Osteocyte (in vitro differentiated cells): ENCODE measurements around the gene PARD6A. TPM values are rescaled to one million over a fixed set of nuclear protein-coding genes. Genes with fewer than 3 reads are reported as not detected.

ENCODE experiments used
- DNase-seq: peaks from one replicate; pipeline ENCODE4 v3.0.0; 2021; ENCODE audit warnings: mixed read lengths; ENCODE audit not compliant: unreplicated experiment; ENCODE audit errors: extremely low spot score
- H3K27ac Mint-ChIP-seq: one replicate; pipeline ENCODE4 v1.8.0; 2021; ENCODE audit warnings: mild to moderate bottlenecking, mixed read lengths; ENCODE audit not compliant: unreplicated experiment
- H3K27me3 Mint-ChIP-seq: one replicate; pipeline ENCODE4 v1.8.0; 2021; ENCODE audit warnings: mixed read lengths; ENCODE audit not compliant: unreplicated experiment
- H3K36me3 Mint-ChIP-seq: one replicate; pipeline ENCODE4 v1.8.0; 2021; ENCODE audit warnings: mixed read lengths; ENCODE audit not compliant: unreplicated experiment
- H3K4me1 Mint-ChIP-seq: one replicate; pipeline ENCODE4 v1.8.0; 2021; ENCODE audit warnings: mixed read lengths; ENCODE audit not compliant: unreplicated experiment
- H3K4me3 Mint-ChIP-seq: one replicate; pipeline ENCODE4 v1.8.0; 2021; ENCODE audit warnings: mild to moderate bottlenecking, moderate library complexity, mixed read lengths; ENCODE audit not compliant: unreplicated experiment
- H3K9me3 Mint-ChIP-seq: one replicate; pipeline ENCODE4 v1.8.0; 2021; ENCODE audit warnings: mixed read lengths; ENCODE audit not compliant: unreplicated experiment
- total RNA-seq: library from RNA; stranded (reverse); gene quantifications from 2 replicates; pipeline ENCODE4 v1.2.1, GENCODE V29; 2021
- TF ChIP-seq, protein P1 (sequence below): fragments of 200-600 bp; sonication (generic); IDR thresholded peaks from 2 replicates; pipeline ENCODE4 v1.5.0; 2021; ENCODE audit warnings: antibody characterized with exemption, mild to moderate bottlenecking, moderate library complexity

The PARD6A gene
- total RNA-seq, 1 donor from 2014 or later: 4.6 TPM

DNA sequence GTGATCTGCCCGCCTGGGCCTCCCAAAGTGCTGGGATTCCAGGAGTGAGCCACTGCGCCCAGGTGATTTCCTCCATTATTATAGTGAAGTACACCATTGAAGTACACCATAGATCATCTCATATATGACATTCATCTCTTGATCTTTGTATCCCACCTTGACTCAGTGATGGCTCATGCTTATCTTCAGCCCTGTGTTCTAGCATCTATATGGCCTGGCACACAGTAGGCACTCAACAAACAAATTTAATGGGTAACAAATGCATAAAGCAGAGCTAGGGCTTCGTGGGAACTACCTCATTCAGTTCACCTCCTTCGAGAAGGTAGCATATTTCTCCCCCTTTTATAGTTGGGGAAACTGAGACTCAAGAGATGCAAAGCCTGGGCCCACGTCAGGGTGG, 4.8 kb downstream of the PARD6A start:
- Mint-ChIP-seq H3K9me3 (no peaks in the 10 kb centered on the region), H3K27ac (peak overlapping the region; percentile 31), H3K27me3 (no peaks in the 10 kb centered on the region), H3K36me3 (peaks cover 6% of the 10 kb centered on the region), H3K4me1 (peaks cover 28% of the 10 kb centered on the region), H3K4me3 (peak overlapping the region; percentile 68)
- no peak for DNase-seq
- TF ChIP-seq, protein P1, sequence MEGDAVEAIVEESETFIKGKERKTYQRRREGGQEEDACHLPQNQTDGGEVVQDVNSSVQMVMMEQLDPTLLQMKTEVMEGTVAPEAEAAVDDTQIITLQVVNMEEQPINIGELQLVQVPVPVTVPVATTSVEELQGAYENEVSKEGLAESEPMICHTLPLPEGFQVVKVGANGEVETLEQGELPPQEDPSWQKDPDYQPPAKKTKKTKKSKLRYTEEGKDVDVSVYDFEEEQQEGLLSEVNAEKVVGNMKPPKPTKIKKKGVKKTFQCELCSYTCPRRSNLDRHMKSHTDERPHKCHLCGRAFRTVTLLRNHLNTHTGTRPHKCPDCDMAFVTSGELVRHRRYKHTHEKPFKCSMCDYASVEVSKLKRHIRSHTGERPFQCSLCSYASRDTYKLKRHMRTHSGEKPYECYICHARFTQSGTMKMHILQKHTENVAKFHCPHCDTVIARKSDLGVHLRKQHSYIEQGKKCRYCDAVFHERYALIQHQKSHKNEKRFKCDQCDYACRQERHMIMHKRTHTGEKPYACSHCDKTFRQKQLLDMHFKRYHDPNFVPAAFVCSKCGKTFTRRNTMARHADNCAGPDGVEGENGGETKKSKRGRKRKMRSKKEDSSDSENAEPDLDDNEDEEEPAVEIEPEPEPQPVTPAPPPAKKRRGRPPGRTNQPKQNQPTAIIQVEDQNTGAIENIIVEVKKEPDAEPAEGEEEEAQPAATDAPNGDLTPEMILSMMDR: no peak

DNA sequence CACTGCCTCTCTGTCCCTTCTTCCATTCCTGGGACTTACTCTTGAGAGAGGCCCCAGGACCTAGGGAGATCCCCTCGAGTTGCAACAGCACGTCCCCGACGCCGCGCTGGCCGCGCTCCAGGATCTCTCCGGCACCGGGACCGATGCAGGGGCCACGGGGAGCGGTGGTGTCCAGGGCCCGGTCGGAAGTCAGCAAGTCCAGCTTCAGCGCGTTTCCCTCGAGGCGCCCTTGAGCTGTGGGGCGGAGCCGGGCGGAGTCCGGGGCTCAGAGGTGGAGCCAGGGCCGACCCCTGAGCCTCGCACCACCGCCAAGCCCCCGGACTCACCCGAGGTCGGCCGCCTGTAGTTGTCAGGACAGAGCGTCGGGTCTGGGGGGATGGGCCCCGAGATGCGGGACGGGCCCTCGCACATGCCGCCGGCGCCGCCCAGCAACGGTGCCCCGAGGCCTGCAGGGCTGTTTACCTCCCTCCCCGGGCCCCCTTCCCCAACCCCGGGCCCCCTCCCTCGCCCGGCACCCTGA, 5.3 kb downstream of the PARD6A start:
- Mint-ChIP-seq H3K9me3 (no peaks in the 10 kb centered on the region), H3K27ac (peak overlapping the region; percentile 18), H3K4me3 (peak overlapping the region; percentile 68), H3K27me3 (no peaks in the 10 kb centered on the region), H3K4me1 (peaks cover 27% of the 10 kb centered on the region), H3K36me3 (peaks cover 6% of the 10 kb centered on the region)
- TF ChIP-seq, protein P1: no peak
- DNase-seq: peak; percentile 85

DNA sequence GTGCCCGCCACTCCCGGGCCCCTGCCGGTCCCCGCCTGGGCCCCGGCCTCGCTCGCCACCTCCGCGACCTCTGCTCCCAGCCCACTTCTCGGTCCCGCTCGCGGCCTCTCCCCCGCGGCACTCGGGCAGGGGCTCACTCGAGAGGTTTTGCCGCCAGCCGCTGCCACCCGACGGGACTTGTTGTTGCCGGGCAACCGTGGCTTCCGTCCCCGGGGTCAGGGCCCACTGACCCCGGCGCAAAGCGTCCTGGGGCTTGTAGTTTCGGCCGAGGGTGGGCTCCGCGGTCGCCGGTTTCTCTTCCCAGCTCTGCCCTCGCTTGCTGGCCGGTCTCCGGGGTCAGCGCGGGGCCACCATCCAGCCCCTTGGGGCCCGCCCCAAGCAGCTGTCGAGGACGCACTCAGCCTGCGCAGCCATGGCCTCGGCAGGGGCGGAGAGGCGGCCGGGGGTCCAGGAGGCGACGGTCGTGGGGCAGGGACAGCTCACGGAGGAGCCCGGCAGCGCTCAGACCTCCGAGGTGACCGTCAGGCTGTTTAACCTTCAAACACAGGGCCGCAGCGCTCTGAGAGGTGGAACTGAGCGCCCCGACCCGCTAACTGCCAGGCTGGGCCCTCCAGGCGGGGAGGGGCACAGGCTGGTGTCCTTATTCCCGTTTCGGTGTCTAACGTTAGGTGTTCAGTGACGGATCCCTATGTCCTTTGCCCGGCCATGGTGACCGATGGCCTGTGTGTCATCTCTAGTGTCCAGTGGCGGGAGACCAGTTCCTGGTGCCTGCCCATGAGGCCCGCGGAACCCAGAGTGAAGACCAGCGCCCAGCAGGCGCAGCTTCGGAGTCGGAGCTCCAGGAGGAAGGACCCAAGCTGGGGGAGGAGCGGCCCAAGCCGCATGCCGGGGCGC, 6.0 kb downstream of the PARD6A start, which contains the start of the genes C16orf86 and ENKD1:
Gene C16orf86 (plus strand): TSS at position 256 of the 894 bp plus-strand sequence. CDS start 157 bp downstream, at position 413.
Gene ENKD1 (minus strand): TSS at position 192 of the 894 bp plus-strand sequence. CDS start 308 bp downstream, outside the sequence.
- no peaks in the 10 kb centered on the region for H3K27me3 Mint-ChIP-seq
- H3K4me3 Mint-ChIP-seq: peak within 1 kb of the TSS; percentile 82
- DNase-seq: peak; percentile 89
- H3K9me3 Mint-ChIP-seq: no peaks in the 10 kb centered on the region
- TF ChIP-seq, protein P1: no peak
- peaks cover 22% of the 10 kb centered on the region for H3K4me1 Mint-ChIP-seq
- H3K36me3 Mint-ChIP-seq: peaks cover 6% of the 10 kb centered on the region
- peak within 1 kb of the TSS; percentile 68 for H3K27ac Mint-ChIP-seq

DNA sequence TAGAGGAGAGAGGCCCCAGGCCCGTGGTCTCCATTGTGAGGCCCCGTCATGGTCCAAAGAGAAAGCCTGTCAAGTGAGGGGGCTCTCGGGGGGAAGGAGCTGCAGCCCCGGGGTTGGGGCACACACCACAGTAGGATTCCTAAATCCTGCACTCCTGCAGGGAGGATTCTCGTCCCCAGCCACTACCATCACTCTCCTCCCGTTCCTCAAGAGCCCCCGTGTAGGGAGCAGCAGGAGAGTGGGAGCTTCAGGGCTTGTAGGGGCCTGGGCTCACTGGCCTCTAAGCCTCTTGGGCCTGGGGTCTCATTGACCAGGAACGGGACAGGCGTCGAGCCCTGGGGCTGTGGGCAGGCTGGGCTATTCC, 6.7 kb downstream of the PARD6A start:
- DNase-seq: no peak
- H3K27ac Mint-ChIP-seq: peak overlapping the region; percentile 68
- H3K36me3 Mint-ChIP-seq: peaks cover 6% of the 10 kb centered on the region
- H3K9me3 Mint-ChIP-seq: no peaks in the 10 kb centered on the region
- peaks cover 24% of the 10 kb centered on the region for H3K4me1 Mint-ChIP-seq
- H3K27me3 Mint-ChIP-seq: no peaks in the 10 kb centered on the region
- peak overlapping the region; percentile 82 for H3K4me3 Mint-ChIP-seq
- TF ChIP-seq, protein P1: no peak
